ENCODE data around the gene SLC15A1.

The SLC15A1 gene

DNA sequence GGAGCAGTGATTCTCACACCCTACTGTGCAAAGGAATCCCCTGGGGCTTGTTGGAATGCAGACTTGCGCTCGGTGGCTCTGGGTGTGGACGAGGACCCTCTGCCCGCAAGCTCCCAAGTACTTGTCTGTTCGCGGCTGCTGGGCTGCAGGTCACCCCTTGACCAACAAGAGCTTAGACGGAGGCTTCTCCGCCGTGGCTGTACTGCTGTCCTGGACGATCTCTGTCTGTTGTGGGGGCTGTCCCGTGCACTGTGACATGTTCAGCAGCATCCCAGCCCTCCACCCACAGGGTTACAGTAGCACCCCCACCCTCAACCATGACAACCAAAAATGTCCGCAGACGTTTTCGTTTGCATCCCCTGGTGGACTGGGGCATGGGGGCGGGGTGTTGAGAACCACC, 22.9 kb upstream of the SLC15A1 start:
- H3K27ac ChIP-seq: no peak overlapping the region
- TF ChIP-seq, protein P1, sequence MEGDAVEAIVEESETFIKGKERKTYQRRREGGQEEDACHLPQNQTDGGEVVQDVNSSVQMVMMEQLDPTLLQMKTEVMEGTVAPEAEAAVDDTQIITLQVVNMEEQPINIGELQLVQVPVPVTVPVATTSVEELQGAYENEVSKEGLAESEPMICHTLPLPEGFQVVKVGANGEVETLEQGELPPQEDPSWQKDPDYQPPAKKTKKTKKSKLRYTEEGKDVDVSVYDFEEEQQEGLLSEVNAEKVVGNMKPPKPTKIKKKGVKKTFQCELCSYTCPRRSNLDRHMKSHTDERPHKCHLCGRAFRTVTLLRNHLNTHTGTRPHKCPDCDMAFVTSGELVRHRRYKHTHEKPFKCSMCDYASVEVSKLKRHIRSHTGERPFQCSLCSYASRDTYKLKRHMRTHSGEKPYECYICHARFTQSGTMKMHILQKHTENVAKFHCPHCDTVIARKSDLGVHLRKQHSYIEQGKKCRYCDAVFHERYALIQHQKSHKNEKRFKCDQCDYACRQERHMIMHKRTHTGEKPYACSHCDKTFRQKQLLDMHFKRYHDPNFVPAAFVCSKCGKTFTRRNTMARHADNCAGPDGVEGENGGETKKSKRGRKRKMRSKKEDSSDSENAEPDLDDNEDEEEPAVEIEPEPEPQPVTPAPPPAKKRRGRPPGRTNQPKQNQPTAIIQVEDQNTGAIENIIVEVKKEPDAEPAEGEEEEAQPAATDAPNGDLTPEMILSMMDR (conservative IDR thresholded peaks at IDR 0.05): no peak
- TF ChIP-seq ZFX (IDR thresholded peaks at IDR 0.05): no peak

DNA sequence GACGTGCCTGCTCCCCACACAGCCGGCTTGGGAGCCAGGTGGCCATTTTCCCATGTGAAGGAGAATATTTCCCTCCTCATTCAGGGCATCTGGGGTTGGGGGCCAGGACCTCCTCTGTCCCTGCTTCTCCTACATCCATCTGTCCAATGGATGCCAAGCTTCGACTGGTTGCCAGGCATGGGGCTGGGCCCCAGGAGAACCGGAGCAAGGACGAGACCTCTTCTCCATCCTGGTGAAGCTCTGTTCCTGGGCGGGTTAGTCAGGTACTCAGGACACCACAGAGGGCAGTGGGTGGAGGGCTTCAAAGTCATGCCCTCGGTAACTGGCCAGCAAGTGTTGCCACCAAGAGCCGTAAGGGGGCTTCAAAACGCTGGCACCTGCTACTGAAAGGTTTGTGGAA, 22.3 kb upstream of the SLC15A1 start:
- no peak for TF ChIP-seq ZFX (IDR thresholded peaks at IDR 0.05)
- TF ChIP-seq, protein P1 (conservative IDR thresholded peaks at IDR 0.05): no peak
- H3K27ac ChIP-seq: no peak overlapping the region

DNA sequence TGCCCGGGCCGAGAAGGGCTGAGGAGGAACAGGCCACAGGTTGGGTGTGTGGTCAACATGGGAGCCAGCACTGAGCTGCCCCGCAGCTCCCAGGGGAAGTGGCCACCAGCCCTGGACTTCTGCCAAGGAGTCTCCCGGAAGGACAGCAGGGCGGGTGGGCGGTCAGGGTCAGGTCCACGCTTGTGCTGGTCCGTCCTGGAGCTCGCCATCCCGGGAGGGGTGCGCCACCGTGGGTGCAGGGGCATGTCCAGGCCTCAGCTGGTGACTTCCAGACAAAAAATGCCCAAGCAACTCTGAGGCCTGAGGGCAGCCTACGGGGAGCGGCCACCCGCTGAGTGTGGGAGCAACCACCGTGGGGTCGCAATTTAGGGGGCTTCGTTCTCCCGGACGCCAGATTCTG, 21.4 kb upstream of the SLC15A1 start:
- TF ChIP-seq, protein P1 (conservative IDR thresholded peaks at IDR 0.05): no peak
- no peak for TF ChIP-seq ZFX (IDR thresholded peaks at IDR 0.05)

DNA sequence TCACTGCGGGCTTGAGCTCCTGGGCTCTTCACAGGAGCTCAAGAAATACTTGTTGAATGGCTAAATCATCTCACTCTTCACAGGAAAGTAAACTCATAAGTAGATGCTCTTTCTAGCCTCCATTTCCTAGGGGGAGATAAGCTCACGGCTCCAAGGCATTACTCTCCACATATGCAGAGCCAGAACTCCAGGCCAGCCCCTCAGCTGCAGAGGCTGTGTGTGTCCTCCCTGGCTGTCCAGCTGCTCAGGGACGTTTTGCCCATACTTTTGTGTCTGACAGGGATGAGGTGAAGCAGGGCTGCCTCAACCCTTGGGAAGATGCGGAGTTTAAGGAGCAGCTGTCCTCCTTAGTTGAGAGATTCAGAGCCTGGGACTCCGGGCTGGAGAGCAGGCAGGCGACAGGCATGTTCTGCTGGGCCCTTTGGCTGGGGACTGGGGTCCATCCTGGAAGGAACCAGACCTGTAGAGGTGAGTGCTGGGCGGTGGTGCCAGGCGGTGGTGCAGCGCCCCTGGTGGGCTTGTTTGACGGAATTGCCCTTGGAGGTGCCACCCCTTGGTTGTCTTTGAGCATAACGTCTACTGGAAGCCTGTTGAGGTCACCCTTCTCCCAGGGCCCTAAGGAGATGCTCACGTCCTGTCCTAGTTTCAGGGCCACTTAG, 20.5 kb upstream of the SLC15A1 start:
- H3K27ac ChIP-seq: no peak overlapping the region
- TF ChIP-seq ZFX (IDR thresholded peaks at IDR 0.05): no peak
- TF ChIP-seq, protein P1 (conservative IDR thresholded peaks at IDR 0.05): no peak

More for the DNA sequence above, 21.4 kb upstream of the SLC15A1 start:
- H3K27ac ChIP-seq: no peak overlapping the region

DNA sequence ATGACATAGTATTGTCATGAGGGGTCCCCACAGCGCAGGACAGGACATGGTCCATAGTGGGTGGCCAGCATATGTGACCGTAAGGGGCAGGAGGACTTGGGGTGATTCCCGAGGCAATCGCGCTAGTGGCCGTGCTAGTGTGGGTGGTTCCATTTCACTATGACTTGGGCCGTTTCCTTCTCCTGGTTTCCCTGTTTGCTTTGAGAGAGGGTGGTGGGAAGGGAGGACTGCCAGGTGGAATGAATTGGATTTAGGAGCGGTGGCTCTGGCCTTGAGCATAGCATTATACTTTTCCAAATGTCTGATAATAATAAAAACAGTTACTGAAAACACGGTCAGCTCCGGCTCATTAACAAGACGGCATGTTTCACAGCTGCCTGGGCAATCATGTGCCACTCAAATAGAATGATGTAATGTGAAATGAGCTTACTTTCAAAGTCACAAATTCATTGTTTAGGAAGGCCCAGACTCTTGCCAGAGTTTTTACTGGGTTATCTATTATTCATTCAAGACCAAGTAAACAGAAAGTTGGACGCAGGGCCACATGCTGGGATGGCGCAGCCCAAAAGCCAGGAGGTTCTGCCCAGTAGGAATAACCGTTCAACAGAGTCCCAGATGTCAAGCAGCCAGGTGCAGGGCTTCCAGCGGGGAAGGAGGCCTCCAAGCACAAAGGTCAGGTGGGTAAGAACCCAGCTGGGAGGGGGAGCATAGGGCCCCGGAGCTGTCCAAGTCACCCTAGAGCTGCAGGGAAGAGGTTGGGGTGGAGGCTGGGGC, 19.6 kb upstream of the SLC15A1 start:
- TF ChIP-seq ZFX (IDR thresholded peaks at IDR 0.05): no peak
- TF ChIP-seq, protein P1 (conservative IDR thresholded peaks at IDR 0.05): no peak
- H3K27ac ChIP-seq: no peak overlapping the region

DNA sequence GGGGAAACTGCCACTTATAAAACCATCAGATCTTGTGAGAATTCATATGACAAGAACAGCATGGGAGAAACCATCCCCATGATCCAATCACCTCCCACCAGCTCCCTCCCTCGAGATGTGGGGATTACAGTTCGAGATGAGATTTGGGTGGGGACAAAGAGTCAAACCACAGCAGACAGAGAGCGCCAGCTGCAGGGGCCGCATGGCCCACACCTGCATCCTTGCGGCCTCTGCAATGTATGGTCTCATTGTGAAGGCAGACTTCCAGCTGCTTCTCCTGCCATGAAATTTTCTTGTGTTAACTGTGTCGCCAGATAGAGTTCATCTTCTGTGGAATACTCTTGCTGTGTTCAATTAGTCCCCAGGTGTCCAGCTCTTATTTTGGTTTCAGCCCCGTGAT, 17.3 kb upstream of the SLC15A1 start:
- TF ChIP-seq ZFX (IDR thresholded peaks at IDR 0.05): no peak
- TF ChIP-seq, protein P1 (conservative IDR thresholded peaks at IDR 0.05): no peak
- H3K27ac ChIP-seq: no peak overlapping the region

DNA sequence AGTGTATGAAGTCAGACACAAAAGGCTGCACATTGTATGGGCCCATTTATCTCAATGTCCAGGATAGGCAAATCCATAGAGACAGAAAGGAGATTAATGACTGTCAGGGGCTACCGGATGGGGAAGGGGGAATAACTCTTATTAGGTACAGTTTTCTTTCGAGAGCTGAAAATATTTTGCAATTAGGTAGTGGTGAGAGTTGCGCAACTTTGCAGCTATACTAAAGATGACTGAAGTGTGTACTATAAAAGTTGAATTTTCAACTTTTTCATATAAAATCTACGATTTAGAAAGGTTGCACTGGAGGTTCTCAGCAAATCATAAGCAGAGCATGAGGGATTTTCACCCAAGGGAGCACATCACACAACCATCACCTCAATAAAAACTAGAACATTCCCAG, 16.1 kb upstream of the SLC15A1 start:
- TF ChIP-seq ZFX (IDR thresholded peaks at IDR 0.05): no peak
- TF ChIP-seq, protein P1 (conservative IDR thresholded peaks at IDR 0.05): no peak

More for the DNA sequence above, 16.1 kb upstream of the SLC15A1 start:
- no peak overlapping the region for H3K27ac ChIP-seq
